ENCODE results near the gene NF1. TPM values are rescaled to one million over a fixed set of nuclear protein-coding genes. Genes with fewer than 3 reads are reported as not detected.
"Not testable (repeated sequence)": the region's sequence is repeated elsewhere in the genome, so short reads cannot be mapped to it uniquely, and the experiment has no call there.

Gene NF1
- total and polyA plus RNA-seq, 7 donors = 4.8 to 83.8 (median 40.7) TPM

GRCh38 chr17:31148205-31148604 lies 53.4 kb downstream of the NF1 start:
- TF ChIP-seq POLR2AphosphoS5 (IDR thresholded peaks at IDR 0.05) (no peak), CTCF (IDR thresholded peaks at IDR 0.05) (no peak), EP300 (IDR thresholded peaks at IDR 0.05) (no peak), POLR2A (IDR thresholded peaks at IDR 0.05) (no peak)

GRCh38 chr17:31152271-31152670 lies 57.5 kb downstream of the NF1 start:
- no peak overlapping the region for H3K4me3 ChIP-seq
- 97 to 98% methylated on average over 1 of the region's 1 CpG for WGBS, 2 donors
- H3K27ac ChIP-seq = no peak overlapping the region
- DNase-seq = no peak
- intact Hi-C loops (cut with DNase I) = no loop called here
- H3K4me1 ChIP-seq = no peaks in the 10 kb centered on the region
- H3K27me3 ChIP-seq = no peaks in the 10 kb centered on the region
- peaks cover 0 to 12% (median 0%) of the 10 kb centered on the region in 4 donors for H3K36me3 ChIP-seq
- TF ChIP-seq POLR2AphosphoS5 (IDR thresholded peaks at IDR 0.05) (no peak), CTCF (IDR thresholded peaks at IDR 0.05) (no peak), EP300 (IDR thresholded peaks at IDR 0.05) (no peak), POLR2A (IDR thresholded peaks at IDR 0.05) (no peak)
- H3K9me3 ChIP-seq = no peaks in the 10 kb centered on the region

More at GRCh38 chr17:31148205-31148604, 53.4 kb downstream of the NF1 start:
- no peak for DNase-seq
- Histone ChIP-seq H3K27ac (no peak overlapping the region), H3K4me1 (no peaks in the 10 kb centered on the region), H3K4me3 (no peak overlapping the region), H3K9me3 (no peaks in the 10 kb centered on the region), H3K27me3 (no peaks in the 10 kb centered on the region), H3K36me3 (peaks cover 0 to 3% (median 0%) of the 10 kb centered on the region in 4 donors)
- 84 to 96% methylated on average over 3 of the region's 3 CpGs for WGBS, 2 donors
- intact Hi-C loops (cut with DNase I) = no loop called here

- no peaks in the 10 kb centered on the region for H3K4me1 ChIP-seq
- DNase-seq = no peak
- no peaks in the 10 kb centered on the region for H3K27me3 ChIP-seq
- H3K27ac ChIP-seq = no peak overlapping the region
- intact Hi-C loops (cut with DNase I) = no loop called here
- no peak overlapping the region for H3K4me3 ChIP-seq
- peaks cover 0 to 12% (median 0%) of the 10 kb centered on the region in 4 donors for H3K36me3 ChIP-seq
- WGBS, 2 donors = 20 to 63% methylated on average over 1 of the region's 1 CpG
- TF ChIP-seq EP300 (IDR thresholded peaks at IDR 0.05) (no peak), CTCF (IDR thresholded peaks at IDR 0.05) (no peak), POLR2AphosphoS5 (IDR thresholded peaks at IDR 0.05) (no peak), POLR2A (IDR thresholded peaks at IDR 0.05) (no peak)
- no peaks in the 10 kb centered on the region for H3K9me3 ChIP-seq
Measured at GRCh38 chr17:31155208-31155810, 60.5 kb downstream of the NF1 start.

GRCh38 chr17:31156326-31156725 lies 61.5 kb downstream of the NF1 start:
- intact Hi-C loops (cut with DNase I) = no loop called here
- Histone ChIP-seq H3K4me1 (no peaks in the 10 kb centered on the region), H3K9me3 (no peaks in the 10 kb centered on the region), H3K4me3 (no peak overlapping the region), H3K27me3 (no peaks in the 10 kb centered on the region), H3K27ac (no peak overlapping the region), H3K36me3 (peaks cover 0 to 12% (median 0%) of the 10 kb centered on the region in 4 donors)
- TF ChIP-seq POLR2AphosphoS5 (IDR thresholded peaks at IDR 0.05) (no peak), EP300 (IDR thresholded peaks at IDR 0.05) (no peak), POLR2A (IDR thresholded peaks at IDR 0.05) (no peak), CTCF (IDR thresholded peaks at IDR 0.05) (no peak)
- WGBS, 2 donors = 92 to 94% methylated on average over 2 of the region's 2 CpGs
- DNase-seq = no peak

- H3K36me3 ChIP-seq = peaks cover 0 to 12% (median 0%) of the 10 kb centered on the region in 4 donors
- H3K27ac ChIP-seq; DNase-seq; H3K4me1 ChIP-seq; H3K4me3 ChIP-seq; intact Hi-C loops (cut with DNase I); H3K9me3 ChIP-seq; H3K27me3 ChIP-seq: not testable (repeated sequence)
- 95 to 98% methylated on average over 6 of the region's 6 CpGs for WGBS, 2 donors
Measured at GRCh38 chr17:31156864-31157263, 62.1 kb downstream of the NF1 start.

Measured in sigmoid colon (tissue), 7 donors.